Measurements from ENCODE around the gene SPATA13.

- TF ChIP-seq, protein P1, sequence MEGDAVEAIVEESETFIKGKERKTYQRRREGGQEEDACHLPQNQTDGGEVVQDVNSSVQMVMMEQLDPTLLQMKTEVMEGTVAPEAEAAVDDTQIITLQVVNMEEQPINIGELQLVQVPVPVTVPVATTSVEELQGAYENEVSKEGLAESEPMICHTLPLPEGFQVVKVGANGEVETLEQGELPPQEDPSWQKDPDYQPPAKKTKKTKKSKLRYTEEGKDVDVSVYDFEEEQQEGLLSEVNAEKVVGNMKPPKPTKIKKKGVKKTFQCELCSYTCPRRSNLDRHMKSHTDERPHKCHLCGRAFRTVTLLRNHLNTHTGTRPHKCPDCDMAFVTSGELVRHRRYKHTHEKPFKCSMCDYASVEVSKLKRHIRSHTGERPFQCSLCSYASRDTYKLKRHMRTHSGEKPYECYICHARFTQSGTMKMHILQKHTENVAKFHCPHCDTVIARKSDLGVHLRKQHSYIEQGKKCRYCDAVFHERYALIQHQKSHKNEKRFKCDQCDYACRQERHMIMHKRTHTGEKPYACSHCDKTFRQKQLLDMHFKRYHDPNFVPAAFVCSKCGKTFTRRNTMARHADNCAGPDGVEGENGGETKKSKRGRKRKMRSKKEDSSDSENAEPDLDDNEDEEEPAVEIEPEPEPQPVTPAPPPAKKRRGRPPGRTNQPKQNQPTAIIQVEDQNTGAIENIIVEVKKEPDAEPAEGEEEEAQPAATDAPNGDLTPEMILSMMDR (IDR thresholded peaks at IDR 0.05) = no peak
- TF ChIP-seq POLR2A (IDR thresholded peaks at IDR 0.05) = no peak
These were observed 82.8 kb downstream of the SPATA13 start for GRCh38 chr13:24243302-24243701.
